SU-DHL-6 (cell line): ENCODE measurements around the gene KCNJ18.
"Not testable (repeated sequence)": the region's sequence is repeated elsewhere in the genome, so short reads cannot be mapped to it uniquely, and the experiment has no call there.

Experiments
- EZH2phosphoT487 ChIP-seq: fragments of 200-600 bp; sonication (generic), shearing (Covaris generic); conservative IDR thresholded peaks from 2 replicates; pipeline ENCODE4 v1.6.1; 2018; ENCODE audit warnings: mild to moderate bottlenecking, antibody characterized with exemption, low read length, moderate library complexity, mixed read lengths
- TF ChIP-seq, protein P1 (sequence below): fragments of 200-600 bp; sonication (generic); IDR thresholded peaks from one replicate; pipeline ENCODE4 v1.5.1; 2017; ENCODE audit warnings: antibody characterized with exemption, mild to moderate bottlenecking, low read length, moderate library complexity; ENCODE audit not compliant: insufficient read depth, poor library complexity, severe bottlenecking

DNA sequence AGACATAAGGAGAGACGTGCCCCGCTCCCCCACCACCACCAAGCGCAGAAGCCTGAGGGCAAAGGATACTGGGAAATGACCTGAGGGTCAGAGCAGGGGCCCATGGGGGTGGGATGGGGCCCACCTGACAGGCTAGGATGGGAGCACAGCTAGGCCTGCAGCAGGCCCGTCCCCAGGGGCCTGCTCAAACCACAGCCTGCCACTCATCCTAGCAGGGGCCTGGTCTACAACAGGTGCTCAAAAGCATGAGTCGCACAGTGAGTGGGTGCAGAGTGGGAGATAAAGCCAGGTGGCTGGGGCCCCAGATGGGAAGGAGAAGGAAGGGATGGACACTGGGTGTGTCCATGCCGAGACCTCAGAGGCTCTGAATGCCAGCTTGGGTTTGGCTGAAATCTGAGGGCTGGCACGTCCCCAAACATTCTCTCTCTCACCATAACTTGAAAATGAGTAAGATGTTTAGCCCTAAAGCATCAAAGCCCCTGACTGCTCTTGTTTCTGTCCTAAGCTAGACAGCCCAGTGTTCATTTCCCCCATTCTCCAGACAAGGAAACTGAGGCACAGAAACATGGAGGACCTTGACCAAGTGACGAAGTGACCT is 46.7 kb downstream of the KCNJ18 start:
- TF ChIP-seq, protein P1, sequence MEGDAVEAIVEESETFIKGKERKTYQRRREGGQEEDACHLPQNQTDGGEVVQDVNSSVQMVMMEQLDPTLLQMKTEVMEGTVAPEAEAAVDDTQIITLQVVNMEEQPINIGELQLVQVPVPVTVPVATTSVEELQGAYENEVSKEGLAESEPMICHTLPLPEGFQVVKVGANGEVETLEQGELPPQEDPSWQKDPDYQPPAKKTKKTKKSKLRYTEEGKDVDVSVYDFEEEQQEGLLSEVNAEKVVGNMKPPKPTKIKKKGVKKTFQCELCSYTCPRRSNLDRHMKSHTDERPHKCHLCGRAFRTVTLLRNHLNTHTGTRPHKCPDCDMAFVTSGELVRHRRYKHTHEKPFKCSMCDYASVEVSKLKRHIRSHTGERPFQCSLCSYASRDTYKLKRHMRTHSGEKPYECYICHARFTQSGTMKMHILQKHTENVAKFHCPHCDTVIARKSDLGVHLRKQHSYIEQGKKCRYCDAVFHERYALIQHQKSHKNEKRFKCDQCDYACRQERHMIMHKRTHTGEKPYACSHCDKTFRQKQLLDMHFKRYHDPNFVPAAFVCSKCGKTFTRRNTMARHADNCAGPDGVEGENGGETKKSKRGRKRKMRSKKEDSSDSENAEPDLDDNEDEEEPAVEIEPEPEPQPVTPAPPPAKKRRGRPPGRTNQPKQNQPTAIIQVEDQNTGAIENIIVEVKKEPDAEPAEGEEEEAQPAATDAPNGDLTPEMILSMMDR = not testable (repeated sequence)
- not testable (repeated sequence) for TF ChIP-seq EZH2phosphoT487
